Naive thymus-derived CD8-positive, alpha-beta T cell (primary cell): ENCODE results near the gene TUSC2. TPM values are rescaled to one million over a fixed set of nuclear protein-coding genes. Genes with fewer than 3 reads are reported as not detected.
"Not testable (repeated sequence)": the region's sequence is repeated elsewhere in the genome, so short reads cannot be mapped to it uniquely, and the experiment has no call there.

Experiments used
- ATAC-seq, 2 donors: fragments of 150-1000 bp; cut with Tn5 transposase in 1 of 2; sonication (Bioruptor Pico), chemical (Tn5 transposase) in 1 of 2; 1 replicate in 1 of 2; 2 replicates in 1 of 2; pipeline ENCODE4 v1.10.0; 2021; ENCODE audit warnings: mild to moderate bottlenecking in 2 of 2, moderate library complexity in 2 of 2
- POLR2A ChIA-PET: fragments of 350-600 bp; sonication (Branson Sonifier 250); formaldehyde crosslinking; loops from one replicate; lab custom pipeline; 2021; ENCODE audit warnings: antibody characterized with exemption; lab: Charles Lee
- DNase-seq, 10 donors: peaks; one replicate each; pipeline versions ENCODE4 v3.0.0 to v3.0.0-alpha.2; 2020 to 2022
- H3K27ac Mint-ChIP-seq, 10 donors: one replicate each; pipeline ENCODE4 v1.8.0; 2020 to 2022; ENCODE audit warnings: mild to moderate bottlenecking in 10 of 10, mixed read lengths in 10 of 10, moderate library complexity in 4 of 10, inconsistent platforms in 1 of 10
- H3K27me3 Mint-ChIP-seq, 5 donors: one replicate each; pipeline ENCODE4 v1.8.0; 2021 to 2022; ENCODE audit warnings: mixed read lengths in 5 of 5
- H3K36me3 Mint-ChIP-seq, 3 donors: one replicate each; pipeline ENCODE4 v1.8.0; 2020 to 2022; ENCODE audit warnings: mixed read lengths in 3 of 3, mild to moderate bottlenecking in 2 of 3, inconsistent platforms in 1 of 3
- H3K4me1 Mint-ChIP-seq, 4 donors: one replicate each; pipeline ENCODE4 v1.8.0; 2021 to 2022; ENCODE audit warnings: mixed read lengths in 4 of 4
- H3K4me3 Mint-ChIP-seq, 10 donors: one replicate each; pipeline ENCODE4 v1.8.0; 2020 to 2022; ENCODE audit warnings: mild to moderate bottlenecking in 10 of 10, mixed read lengths in 10 of 10, moderate library complexity in 6 of 10, inconsistent platforms in 1 of 10
- H3K9me3 Mint-ChIP-seq, 9 donors: one replicate each; pipeline ENCODE4 v1.8.0; 2020 to 2022; ENCODE audit warnings: mixed read lengths in 9 of 9, mild to moderate bottlenecking in 3 of 9, inconsistent platforms in 1 of 9, moderate library complexity in 1 of 9
- polyA plus RNA-seq, 3 donors: library from polyadenylated mRNA; unstranded; fragments of 300-500 nt; fragmentation: Illumina TruSeq; gene quantifications; one replicate each; pipeline ENCODE4 v1.2.3, GENCODE V29; 2021
- total RNA-seq, 8 experiments: library from RNA in 2 of 8; stranded (reverse) in 2 of 8; gene quantifications; one replicate each; pipeline ENCODE4 v1.2.3 and lab custom pipeline; 2021 to 2026

TUSC2 gene
- total and polyA plus RNA-seq, 5 experiments from 2014 or later = 21.8 to 54.3 (median 48.4) TPM

- Mint-ChIP-seq H3K36me3 (peaks cover 0 to 22% (median 0%) of the 10 kb centered on the region in 3 donors), H3K4me3 (no peak overlapping the region)
These were observed 40.8 kb downstream of the TUSC2 start for GRCh38 chr3:50287262-50287661.

DNA sequence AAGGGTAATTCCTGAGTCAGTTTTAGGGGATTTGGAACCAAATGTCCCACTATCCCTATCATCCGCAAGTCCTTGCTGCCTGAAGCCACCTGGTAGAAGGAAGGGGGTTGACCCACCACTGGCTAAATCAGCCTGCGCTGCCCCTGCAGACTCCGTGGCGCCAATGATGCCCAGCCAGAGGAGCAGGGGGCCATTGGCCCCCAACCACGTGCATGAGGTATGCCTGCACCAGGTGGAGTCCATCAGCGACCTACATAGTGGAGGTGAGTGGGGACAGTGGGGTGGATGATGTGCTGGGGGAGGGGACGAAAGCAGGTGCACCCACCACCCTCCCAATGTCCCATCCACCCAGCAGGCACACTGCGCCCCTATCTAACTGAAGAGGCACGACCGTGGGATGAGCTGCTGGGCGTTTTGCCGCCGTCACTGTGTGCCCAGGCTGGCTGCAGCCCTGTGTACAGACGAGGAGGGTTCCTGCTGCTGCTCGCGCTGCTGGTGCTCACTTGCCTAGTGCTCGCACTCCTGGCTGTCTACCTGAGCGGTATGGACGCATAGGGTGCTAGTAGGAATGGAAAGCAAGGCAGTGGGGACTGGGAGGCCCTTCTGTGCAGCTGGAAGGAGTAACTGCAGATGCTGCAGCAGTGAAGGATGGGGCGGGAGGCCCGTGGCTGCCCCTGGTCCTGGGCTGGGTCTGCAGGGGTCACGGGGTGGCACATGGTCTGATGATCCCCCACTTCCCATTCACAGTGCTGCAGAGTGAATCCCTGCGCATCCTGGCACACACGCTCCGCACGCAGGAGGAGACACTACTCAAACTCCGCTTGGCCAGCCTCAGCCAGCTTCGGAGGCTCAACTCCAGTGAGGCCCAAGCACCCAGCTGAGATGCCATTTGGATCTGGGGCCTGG is 41.4 kb downstream of the TUSC2 start:
- Mint-ChIP-seq H3K4me1 (peaks cover 5 to 15% (median 6%) of the 10 kb centered on the region in 4 donors), H3K27ac (no peak overlapping the region), H3K27me3 (no peaks in the 10 kb centered on the region), H3K36me3 (peaks cover 0 to 22% (median 0%) of the 10 kb centered on the region in 3 donors), H3K9me3 (no peaks in the 10 kb centered on the region), H3K4me3 (no peak overlapping the region)
- DNase-seq = peak in 1 of 10 donors; percentile 15
- POLR2A ChIA-PET = no interaction called here
- ATAC-seq = no peak

More at GRCh38 chr3:50287262-50287661, 40.8 kb downstream of the TUSC2 start:
- POLR2A ChIA-PET = interaction anchor here (0.7 to 0.9 kb wide), 2 partner anchors 12 to 41 kb away, joined by 3 to 4 read pairs; partner anchors contain the start of gene TUSC2
- no peak for DNase-seq
- no peaks in the 10 kb centered on the region for H3K27me3 Mint-ChIP-seq
- H3K4me1 Mint-ChIP-seq = peaks cover 5 to 16% (median 9%) of the 10 kb centered on the region in 4 donors
- H3K9me3 Mint-ChIP-seq = no peaks in the 10 kb centered on the region
- ATAC-seq = no peak
- peak overlapping the region in 1 of 10 donors; percentile 50 for H3K27ac Mint-ChIP-seq

GRCh38 chr3:50284121-50284520 is 43.9 kb downstream of the TUSC2 start:
- peaks cover 0 to 18% (median 0%) of the 10 kb centered on the region in 3 donors for H3K36me3 Mint-ChIP-seq
- ATAC-seq, DNase-seq, H3K27ac Mint-ChIP-seq, H3K4me3 Mint-ChIP-seq, H3K27me3 Mint-ChIP-seq, H3K9me3 Mint-ChIP-seq, H3K4me1 Mint-ChIP-seq: not testable (repeated sequence)
- POLR2A ChIA-PET = interaction anchor here (0.6 to 1.2 kb wide), 3 partner anchors 38 to 100 kb away, joined by 3 read pairs; no protein-coding TSS in a partner anchor

GRCh38 chr3:50279255-50280016 is 48.6 kb downstream of the TUSC2 start:
- DNase-seq = no peak
- peaks cover 10 to 17% (median 13%) of the 10 kb centered on the region in 4 donors for H3K4me1 Mint-ChIP-seq
- H3K27ac Mint-ChIP-seq = no peak overlapping the region
- H3K9me3 Mint-ChIP-seq = no peaks in the 10 kb centered on the region
- no peak overlapping the region for H3K4me3 Mint-ChIP-seq
- POLR2A ChIA-PET = interaction anchor here (0.7 to 1.2 kb wide), 3 partner anchors 13 to 29 kb away, joined by 3 to 8 read pairs (median 3); partner anchors contain the start of gene IFRD2
- peaks cover 6 to 29% (median 12%) of the 10 kb centered on the region in 5 donors for H3K27me3 Mint-ChIP-seq
- no peaks in the 10 kb centered on the region for H3K36me3 Mint-ChIP-seq
- ATAC-seq = no peak

DNA sequence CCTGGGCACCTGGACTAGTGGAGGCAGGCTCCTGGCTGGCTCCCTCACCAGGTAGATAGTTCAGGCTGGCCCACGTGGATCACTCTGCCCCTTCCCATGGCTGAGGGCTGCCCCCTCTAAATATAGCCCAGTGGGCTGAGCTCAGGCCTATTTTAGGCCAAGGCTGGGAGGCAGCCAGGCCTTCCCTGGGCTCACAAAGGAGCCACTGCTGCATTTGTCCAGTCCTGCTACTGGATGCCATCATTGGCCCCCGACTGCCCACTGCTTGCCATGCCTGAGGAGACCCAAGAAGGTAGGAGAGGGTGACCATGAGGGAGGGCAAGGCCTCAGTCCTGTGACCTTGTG is 49.2 kb downstream of the TUSC2 start, which contains the start of gene LSMEM2:
Gene LSMEM2, plus strand, starts transcription at position 208 of the 345 bp plus-strand sequence. Its CDS starts 27 bp downstream, at position 235.
- no peak for ATAC-seq
- Mint-ChIP-seq H3K9me3 (no peaks in the 10 kb centered on the region), H3K27ac (no peak within 1 kb of the TSS), H3K36me3 (no peaks in the 10 kb centered on the region), H3K4me3 (no peak within 1 kb of the TSS), H3K4me1 (peaks cover 14 to 22% (median 19%) of the 10 kb centered on the region in 4 donors), H3K27me3 (peaks cover 10 to 34% (median 17%) of the 10 kb centered on the region in 5 donors)
- POLR2A ChIA-PET = interaction anchor here (1.2 kb wide), 1 partner anchor 13 kb away, joined by 8 read pairs; the partner anchor contains the start of gene IFRD2
- DNase-seq = no peak

DNA sequence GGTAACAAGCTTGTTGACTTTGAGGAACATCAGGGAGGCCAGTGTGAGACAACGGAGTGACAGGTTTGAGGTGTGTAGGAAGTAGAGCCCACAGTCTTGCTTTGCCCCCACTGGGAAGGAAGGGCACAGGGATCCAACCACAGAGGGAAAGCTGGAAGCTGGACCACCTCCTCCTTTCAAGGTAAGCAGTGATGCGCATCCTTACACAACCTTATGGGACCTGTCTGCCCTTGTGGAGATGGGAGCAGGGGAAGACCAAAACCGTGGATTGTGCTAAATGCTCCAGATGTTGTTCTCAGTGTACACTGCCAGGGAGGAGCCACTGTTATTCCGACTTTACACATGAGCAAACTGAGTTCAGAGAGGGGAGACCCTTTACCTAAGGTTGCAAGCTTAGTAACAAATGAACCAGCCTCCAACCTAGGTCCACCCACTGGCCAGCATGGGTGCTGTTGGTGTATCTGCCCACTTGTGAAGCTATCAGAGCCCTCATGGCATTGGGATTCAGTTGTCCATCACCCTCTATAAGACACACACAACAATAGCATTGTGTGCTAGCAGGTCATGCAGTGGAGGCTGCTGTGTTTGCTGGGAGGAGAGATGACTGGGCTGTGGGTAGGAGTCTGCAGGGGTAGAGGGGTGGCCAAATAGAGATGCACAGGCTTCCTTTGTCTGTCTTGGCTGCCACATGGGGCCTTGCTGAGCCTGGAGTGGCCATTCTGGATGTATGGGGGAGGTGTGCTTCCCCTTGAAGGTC is 49.7 kb downstream of the TUSC2 start:
- ATAC-seq (no peak), DNase-seq (no peak)
- Mint-ChIP-seq H3K4me1 (peaks cover 14 to 22% (median 21%) of the 10 kb centered on the region in 4 donors), H3K27me3 (peaks cover 10 to 37% (median 17%) of the 10 kb centered on the region in 5 donors), H3K4me3 (no peak overlapping the region), H3K27ac (no peak overlapping the region), H3K9me3 (no peaks in the 10 kb centered on the region), H3K36me3 (no peaks in the 10 kb centered on the region)
- POLR2A ChIA-PET = no interaction called here

GRCh38 chr3:50276762-50277101 is 51.3 kb downstream of the TUSC2 start:
- Mint-ChIP-seq H3K27me3 (peaks cover 13 to 42% (median 21%) of the 10 kb centered on the region in 5 donors), H3K36me3 (no peaks in the 10 kb centered on the region), H3K9me3 (no peaks in the 10 kb centered on the region), H3K27ac (no peak overlapping the region), H3K4me1 (peaks cover 16 to 29% (median 27%) of the 10 kb centered on the region in 4 donors), H3K4me3 (no peak overlapping the region)
- ATAC-seq (no peak), DNase-seq (no peak)
- POLR2A ChIA-PET = no interaction called here

- H3K27me3 Mint-ChIP-seq = peaks cover 13 to 42% (median 21%) of the 10 kb centered on the region in 5 donors
- peaks cover 16 to 29% (median 27%) of the 10 kb centered on the region in 4 donors for H3K4me1 Mint-ChIP-seq
- ATAC-seq (peak; percentile 23 to 53), DNase-seq (peak in 4 of 10 donors; percentile 27 to 41 (median 32))
- H3K9me3 Mint-ChIP-seq = no peaks in the 10 kb centered on the region
- H3K36me3 Mint-ChIP-seq = no peaks in the 10 kb centered on the region
- peak overlapping the region in 1 of 10 donors; percentile 79 for H3K27ac Mint-ChIP-seq
- POLR2A ChIA-PET = interaction anchor here (1.2 kb wide), 1 partner anchor 12 kb away, joined by 4 read pairs; no protein-coding TSS in a partner anchor
- peak overlapping the region in 9 of 10 donors; percentile 47 to 78 (median 66) for H3K4me3 Mint-ChIP-seq
These were observed 51.8 kb downstream of the TUSC2 start for GRCh38 chr3:50275996-50276761.

- no peak for ATAC-seq
- Mint-ChIP-seq H3K27me3 (peaks cover 13 to 42% (median 21%) of the 10 kb centered on the region in 5 donors), H3K36me3 (no peaks in the 10 kb centered on the region), H3K4me1 (peaks cover 16 to 29% (median 27%) of the 10 kb centered on the region in 4 donors), H3K4me3 (peak overlapping the region; percentile 47 to 78 (median 67)), H3K9me3 (no peaks in the 10 kb centered on the region), H3K27ac (no peak overlapping the region)
- POLR2A ChIA-PET = interaction anchor here (0.8 to 2.4 kb wide), 4 partner anchors 12 to 49 kb away, joined by 3 to 10 read pairs (median 4); partner anchors contain the start of genes HYAL3 and NAA80
- DNase-seq = no peak
These were observed 52.7 kb downstream of the TUSC2 start for GRCh38 chr3:50275141-50275995.
